HG02973 (cell line): ENCODE measurements around the gene FIZ1.

Experiments
- ATAC-seq: cut with Tn5 transposase; IDR thresholded peaks from one replicate; pipeline ENCODE4 v1.9.1; 2021; ENCODE audit warnings: moderate library complexity; ENCODE audit not compliant: unreplicated experiment

The FIZ1 gene

DNA sequence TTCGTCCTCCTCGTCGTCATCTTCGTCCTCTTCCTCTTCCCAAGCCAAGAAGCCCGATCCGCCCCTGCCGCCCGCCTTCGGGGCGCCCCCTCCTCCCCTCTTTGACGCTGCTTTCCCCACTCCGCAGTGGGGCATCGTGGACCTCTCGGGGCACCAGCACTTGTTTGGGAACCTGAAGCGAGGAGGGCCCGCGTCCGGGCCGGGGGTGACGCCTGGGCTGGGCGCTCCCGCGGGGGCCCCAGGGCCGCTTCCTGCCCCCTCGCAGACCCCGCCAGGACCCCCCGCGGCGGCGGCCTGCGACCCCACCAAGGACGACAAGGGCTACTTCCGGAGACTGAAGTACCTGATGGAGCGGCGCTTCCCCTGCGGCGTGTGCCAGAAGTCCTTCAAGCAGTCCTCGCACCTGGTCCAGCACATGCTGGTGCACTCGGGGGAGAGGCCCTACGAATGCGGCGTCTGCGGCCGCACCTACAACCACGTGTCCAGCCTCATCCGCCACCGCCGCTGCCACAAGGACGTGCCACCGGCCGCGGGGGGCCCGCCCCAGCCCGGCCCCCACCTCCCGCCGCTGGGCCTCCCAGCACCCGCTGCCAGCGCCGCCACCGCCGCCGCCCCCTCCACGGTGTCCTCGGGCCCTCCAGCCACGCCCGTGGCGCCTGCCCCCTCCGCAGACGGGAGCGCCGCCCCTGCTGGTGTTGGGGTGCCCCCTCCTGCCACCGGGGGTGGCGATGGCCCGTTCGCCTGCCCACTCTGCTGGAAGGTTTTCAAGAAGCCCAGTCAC, 14.8 kb upstream of the FIZ1 start:
- no peak for ATAC-seq

GRCh38 chr19:55613396-55613795, 14.1 kb upstream of the FIZ1 start:
- ATAC-seq, result no peak

GRCh38 chr19:55611983-55612645, 12.8 kb upstream of the FIZ1 start:
- no peak for ATAC-seq

GRCh38 chr19:55611300-55611982, 12.1 kb upstream of the FIZ1 start:
- ATAC-seq, result no peak

DNA sequence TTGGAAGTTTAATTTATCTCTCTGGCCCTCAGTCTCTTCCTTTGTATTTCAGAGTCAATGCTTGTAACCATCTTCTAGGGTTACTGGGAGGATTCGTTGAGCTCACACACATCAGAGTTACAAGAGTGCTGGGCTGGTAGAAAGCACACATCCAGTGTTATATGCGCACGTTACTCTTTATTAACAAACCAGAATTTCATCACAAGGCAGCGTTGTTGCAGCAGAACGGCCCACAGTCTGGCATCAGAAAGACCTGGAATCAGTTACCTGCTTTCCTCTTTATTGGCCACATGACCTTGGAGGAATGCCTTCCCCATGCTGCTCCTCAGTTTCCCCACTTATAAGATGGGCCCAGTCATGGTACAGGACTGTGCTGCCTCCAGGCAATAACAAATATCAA, 10.0 kb upstream of the FIZ1 start:
- no peak for ATAC-seq

- ATAC-seq, result no peak
Observed at GRCh38 chr19:55606817-55607216, 7.5 kb upstream of the FIZ1 start.

DNA sequence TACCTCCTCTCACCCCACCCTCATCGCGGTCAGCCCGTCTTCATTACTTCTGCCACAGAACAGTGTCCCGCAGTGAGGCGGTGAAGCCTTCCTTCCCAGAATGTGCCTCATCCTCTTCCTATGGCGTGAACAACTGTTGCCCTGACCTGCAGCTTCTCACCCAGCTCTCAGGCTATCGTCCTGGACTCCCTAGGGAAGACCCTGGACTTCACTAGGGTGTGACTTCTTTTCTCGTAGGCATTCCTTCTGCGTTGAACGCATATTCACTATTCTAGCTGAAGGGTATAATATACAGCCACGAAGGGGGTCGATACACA, 7.1 kb upstream of the FIZ1 start:
- no peak for ATAC-seq

DNA sequence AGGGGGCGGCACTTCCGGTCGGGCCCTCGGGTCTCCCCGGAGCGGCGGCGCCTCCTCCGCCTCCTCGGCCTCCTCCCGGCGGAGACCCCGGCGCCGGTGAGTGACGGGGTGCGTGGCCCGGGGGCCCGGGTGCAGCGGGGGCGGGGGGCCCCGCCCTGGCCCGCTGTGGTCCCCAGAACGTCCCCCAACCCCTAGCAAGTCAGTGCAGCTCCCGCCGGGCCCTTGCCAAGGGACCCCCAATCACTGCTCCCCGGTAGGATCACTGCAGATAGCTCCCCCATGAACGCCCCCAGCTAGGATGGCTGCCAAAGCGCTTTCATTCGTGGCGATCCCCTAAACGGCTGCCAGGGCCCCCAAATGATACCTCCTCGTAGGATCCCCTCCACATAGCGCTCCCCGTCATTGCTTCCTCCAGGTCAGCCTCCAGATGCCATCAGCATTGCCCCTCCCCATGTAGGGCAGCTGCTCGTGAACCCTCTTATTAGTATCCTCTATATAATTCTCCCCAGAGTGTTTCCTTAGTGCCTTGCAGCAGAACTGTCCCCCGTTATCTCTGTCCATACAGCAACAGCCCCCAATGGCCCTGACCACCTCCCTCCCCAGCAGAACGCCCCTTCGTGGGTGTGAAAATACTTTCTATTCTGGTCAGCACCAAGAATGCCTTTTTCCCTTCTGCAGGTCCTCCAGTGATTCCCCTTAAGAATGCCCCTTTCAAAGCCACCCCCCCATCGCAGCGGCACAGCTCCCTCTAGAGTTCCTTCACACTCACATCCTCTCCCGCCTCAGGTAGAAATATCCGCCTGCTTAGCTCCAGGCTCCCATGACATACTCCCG, 6.5 kb upstream of the FIZ1 start, which contains the start of gene ZNF865:
ZNF865 (plus strand) TSS at position 11 of the 834 bp plus-strand sequence. CDS start 7,972 bp downstream, outside the sequence.
- peak; percentile 37 for ATAC-seq

DNA sequence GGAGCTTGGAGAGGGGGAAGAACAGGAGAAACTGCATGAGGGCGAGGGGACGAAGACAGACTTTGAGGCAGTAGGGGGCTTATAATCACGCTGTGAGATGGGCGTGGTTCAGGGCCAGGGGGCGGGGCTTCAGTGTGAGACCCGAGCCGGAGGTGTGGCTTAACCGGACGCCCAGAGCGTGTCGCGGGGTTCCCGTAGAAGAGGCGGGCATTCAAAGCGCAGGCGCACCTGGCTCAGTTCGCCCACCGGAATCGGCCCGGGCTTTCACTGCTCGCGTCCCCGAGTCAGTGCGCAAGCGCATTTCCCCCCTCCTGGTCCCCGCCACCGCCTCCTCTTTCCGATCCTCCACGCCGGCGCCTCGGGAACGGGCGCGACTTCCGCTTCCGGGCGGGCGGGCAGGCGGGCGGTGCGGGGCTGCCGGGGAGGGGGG, 5.9 kb upstream of the FIZ1 start:
- ATAC-seq, result peak; percentile 55

DNA sequence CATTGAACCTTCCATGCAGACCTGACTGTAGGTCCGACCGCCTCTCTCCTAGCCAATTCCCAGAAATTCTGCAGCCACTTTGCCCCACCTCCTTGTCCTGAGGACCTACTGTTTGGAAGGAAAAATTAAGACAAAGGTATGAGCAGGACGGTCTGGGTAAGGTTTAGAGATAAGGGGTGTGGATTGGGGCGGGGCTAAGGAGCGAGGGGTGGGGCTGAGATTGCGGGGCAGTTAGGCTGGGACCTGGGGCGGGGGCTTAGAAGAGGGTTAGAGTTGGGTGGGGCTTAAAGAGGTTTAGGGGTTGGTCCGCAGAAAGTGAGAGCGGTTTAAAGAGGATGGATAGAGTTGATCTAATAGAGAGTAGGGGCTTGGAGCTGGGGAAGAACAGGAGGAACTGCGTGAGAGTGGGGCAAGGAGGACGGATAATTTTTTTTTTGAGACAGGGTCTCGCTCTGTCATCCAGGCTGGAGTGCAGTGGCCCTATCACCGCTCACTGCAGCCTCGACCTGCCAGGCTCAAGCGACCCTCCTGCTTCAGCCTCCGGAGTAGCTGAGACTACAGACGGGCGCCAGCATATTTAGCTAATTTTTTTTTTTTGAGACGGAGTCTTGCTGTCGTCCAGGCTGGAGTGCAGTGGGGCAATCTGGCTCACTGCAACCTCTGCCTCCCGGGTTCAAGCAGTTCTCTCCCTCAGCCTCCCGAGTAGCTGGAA, 4.4 kb upstream of the FIZ1 start:
- no peak for ATAC-seq

DNA sequence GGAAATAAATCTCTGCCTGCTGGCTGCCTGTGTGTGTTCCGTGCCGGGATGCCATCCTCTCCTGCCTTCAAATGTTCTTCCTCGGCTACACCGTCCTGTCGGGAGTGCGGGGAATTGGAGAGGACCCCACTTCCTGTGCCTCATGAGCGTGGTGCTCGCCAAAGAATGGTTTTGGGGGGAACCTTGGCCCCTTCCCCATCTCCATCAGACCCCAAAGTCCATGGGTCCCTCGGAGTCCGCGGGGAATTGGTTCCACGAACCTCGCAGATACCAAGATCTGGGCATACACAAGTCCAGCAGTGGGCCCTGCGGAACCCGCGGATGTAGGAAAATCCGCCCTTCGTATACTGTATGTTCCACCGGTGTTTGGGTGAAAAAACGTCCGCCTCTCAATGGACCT, 3.8 kb upstream of the FIZ1 start:
- no peak for ATAC-seq

DNA sequence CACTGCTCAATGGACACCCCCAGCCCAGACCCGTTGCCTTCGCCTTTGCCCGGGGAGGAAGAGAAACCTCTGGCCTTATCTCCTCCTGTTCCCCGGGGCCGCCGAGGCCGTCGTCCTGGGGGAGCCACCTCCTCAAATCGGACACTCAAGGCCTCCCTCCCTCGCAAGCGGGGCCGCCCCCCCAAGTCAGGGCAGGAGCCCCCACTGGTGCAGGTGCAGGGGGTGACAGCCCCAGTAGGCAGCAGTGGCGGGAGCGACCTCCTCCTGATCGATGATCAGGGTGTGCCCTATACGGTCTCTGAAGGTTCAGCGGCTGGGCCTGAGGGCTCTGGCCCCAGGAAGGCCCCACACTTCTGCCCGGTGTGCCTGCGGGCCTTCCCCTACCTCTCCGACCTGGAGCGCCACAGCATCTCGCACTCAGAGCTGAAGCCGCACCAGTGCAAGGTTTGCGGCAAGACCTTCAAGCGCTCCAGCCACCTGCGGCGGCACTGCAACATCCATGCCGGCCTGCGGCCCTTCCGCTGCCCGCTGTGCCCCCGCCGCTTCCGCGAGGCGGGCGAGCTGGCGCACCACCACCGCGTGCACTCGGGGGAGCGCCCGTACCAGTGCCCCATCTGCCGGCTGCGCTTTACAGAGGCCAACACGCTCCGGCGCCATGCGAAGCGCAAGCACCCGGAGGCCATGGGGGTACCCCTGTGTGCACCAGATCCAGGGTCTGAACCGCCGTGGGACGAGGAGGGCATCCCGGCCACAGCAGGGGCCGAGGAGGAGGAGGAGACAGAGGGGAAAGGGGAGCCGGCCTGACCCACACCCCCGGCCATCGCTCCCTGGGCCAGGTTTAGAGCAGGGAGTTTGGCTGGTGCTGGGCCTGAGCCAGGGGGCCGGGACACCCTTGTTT, 3.0 kb upstream of the FIZ1 start:
- no peak for ATAC-seq

DNA sequence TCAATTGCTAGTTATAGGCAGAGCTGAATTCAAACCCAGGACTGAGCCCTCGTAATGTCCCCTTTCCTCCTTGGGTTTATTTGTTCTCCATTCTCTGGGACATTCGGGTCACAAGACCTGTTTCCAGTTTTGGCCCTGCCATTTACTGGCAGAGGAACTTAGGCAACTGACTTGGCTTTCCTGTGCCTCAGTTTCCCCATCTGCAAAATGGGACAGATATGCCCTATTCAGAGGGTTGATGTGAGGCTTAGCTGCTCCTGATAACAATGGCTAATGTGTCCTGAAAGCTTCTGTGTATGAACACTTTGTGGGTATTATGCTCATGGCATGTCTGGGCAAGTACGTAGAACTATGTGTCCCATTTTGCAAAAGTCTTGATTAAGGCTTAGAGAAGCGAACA, 1.8 kb upstream of the FIZ1 start:
- ATAC-seq, result no peak

DNA sequence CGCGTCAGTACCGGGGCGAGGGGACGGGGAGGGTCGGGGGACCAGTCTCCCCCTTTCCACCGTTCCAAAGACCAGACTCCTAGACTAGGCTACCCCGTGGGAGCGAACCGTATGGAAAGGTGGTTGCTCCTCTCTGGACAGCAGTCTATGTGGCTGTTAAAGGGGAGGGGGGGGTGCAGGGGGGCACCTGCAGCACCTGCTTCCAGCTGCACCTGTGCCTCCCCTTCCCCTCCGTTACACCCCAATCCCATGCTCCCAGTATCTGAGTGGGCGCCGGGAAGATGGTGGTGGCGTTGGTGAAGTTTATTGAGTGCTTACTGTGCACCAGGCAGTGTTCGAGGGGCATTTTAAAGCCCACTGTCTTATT, 1.3 kb upstream of the FIZ1 start:
- ATAC-seq, result no peak

GRCh38 chr19:55599842-55600661, 735 bp upstream of the FIZ1 start, which contains the start of gene ZNF524:
Gene ZNF524 (plus strand): TSS chr19:55600288. CDS start chr19:55602113, 1,825 bp downstream.
- ATAC-seq, result peak; percentile 34

DNA sequence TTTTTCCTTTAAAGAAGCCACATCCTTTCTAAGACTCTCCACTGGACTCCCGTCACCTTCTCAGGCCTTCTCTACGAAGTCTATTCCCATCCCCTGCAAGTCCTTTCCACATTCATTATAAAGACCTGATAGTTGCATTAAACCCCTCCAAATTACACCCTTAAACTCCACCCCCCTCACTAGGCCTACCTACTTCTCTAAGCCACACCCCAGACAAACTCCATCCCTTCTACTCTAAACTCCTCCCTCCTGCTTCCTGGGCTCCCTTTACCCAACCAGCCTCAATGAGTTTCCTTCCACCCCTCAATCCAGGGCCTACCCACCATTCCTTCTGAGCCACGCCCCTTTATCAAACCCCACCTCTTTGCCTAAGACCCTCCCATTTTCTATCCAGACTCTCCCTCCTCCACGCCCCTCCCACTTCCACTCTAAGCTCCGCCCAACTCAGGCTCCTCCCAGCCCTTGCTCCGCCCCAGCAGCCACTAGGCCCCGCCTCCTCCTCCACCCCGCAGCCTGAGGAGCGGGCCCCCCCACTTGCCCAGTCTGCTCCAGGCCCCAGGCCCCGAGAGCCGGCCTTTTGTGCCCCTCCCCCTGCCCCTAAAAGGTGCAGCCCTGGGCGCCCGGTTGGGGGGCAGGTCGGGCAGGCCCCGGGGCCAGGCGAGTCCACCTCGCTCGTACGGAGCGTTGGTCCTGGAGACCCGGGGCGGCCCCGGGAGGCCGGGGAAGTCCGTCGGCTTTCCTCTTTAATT, 424 bp downstream of the FIZ1 start:
- peak; percentile 43 for ATAC-seq

GRCh38 chr19:55598034-55598433, 1.3 kb downstream of the FIZ1 start:
- no peak for ATAC-seq

DNA sequence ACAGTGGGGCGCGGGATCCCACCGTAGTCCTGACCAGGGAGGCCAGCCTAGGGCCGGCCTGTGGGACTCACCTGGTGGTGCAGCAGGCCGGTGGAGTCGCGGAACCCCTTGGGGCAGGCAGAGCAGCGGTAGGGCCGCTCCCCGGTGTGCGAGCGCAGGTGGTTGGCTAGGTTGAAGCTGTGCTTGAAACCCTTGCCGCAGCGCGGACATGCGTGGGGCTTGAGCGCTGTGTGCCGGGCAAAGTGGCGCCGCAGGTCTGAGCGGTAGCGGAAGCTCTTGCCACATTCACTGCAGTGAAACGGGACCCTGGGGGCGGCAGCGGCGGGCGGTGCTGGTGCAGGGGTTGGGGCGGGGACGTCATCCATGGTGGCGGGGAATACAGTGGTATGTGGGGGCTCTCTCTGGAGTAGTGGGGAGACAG, 1.8 kb downstream of the FIZ1 start:
- no peak for ATAC-seq
